Renal pelvis (tissue), 4 donors: Measurements from ENCODE around the gene CD79B. TPM values are rescaled to one million over a fixed set of nuclear protein-coding genes. Genes with fewer than 3 reads are reported as not detected.
"Not testable (repeated sequence)": the region's sequence is repeated elsewhere in the genome, so short reads cannot be mapped to it uniquely, and the experiment has no call there.

Source experiments
- DNase-seq: peaks from one replicate; pipeline ENCODE4 v3.0.0-alpha.2; 2013
- polyA plus RNA-seq, 3 donors: library from polyadenylated mRNA; unstranded; fragments of 120-200 nt; gene quantifications; one replicate each; pipeline ENCODE4 v1.2.1, GENCODE V29; 2013; ENCODE audit not compliant: insufficient read length in 3 of 3

The CD79B gene
- polyA plus RNA-seq, 3 donors, result 1.8 to 3.1 (median 2.3) TPM

GRCh38 chr17:63934183-63935112 lies 2.3 kb upstream of the CD79B start:
- no peak for DNase-seq

- DNase-seq, result no peak
Measured at GRCh38 chr17:63933598-63933997, 1.5 kb upstream of the CD79B start.

- DNase-seq, result no peak
Measured at GRCh38 chr17:63932721-63933120, 590 bp upstream of the CD79B start.

DNA sequence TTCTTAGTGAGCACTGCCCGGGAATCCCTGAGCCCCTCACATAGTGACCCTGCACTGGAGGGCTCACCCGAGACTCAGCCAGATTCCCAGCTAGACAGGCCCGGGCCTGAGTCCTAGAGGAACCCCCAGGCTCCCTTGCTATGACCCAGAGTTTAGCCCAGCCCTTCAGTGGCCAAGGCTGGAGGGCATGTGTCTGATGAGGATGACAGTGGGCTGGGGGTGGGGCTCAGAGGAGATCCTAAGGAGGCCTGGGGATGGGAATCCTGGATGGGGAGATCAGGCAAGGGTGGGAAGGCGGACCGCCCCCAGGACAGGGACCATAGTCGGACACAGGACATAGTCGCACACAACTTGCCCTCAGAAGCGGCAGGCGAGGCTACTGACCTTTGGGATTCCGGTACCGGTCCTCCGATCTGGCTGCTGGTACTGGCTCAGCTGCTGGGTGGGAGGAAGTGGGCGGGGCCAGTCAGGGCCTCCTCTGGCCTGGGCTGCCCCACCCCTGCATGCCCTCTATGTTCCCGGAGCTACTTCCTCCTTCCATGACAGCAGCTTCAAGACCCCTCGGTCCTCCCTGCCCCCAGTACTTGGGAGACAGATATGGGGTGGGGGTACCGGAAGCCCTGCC lies 1.1 kb downstream of the CD79B start:
- no peak for DNase-seq

DNA sequence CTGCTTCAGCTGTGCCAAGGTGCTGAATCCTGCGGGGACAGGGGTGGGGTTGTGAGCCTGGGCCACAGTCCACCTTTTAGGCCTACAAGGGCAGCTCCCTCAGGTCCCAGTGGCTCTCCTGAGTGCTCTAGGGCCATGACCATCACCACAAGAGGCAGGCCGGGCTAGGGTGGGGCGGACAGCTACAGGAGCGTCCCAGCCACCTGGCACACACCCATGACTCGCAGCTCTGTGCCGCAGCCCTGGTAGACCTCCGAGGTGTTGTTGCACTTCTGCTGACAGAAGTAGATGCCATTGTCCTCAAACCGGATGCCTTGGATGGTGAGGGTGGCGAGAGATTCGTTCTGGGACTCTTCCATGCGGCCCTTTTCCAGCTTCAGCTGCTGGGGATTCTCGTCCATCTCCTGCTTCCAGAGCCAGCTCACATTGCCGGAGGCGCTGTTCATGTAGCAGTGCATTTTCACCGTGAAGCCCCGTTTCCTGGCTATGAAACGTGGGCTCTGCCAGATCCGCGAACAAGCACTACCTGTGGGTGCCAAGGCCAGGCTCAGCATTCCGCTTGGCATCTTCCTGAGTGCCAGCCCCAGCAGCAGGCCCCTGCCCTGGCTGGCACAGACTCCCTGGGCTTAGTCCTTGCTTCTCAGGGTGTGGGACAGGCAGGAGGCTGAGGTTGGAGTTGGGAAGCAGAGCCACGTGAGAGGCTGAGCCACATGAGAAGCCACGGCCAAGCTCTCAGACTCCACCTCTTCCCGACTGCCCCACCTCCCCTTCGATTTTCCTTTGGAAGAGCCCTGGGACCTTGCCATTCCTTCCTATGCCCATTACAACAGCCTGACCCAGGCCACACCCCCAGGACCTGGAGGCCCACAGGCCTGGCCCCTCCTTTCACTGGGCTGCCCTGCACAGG lies 2.0 kb downstream of the CD79B start:
- DNase-seq, result no peak

GRCh38 chr17:63928966-63929695 lies 3.0 kb downstream of the CD79B start:
- DNase-seq, result no peak

GRCh38 chr17:63928172-63928666 lies 3.9 kb downstream of the CD79B start:
- no peak for DNase-seq

DNA sequence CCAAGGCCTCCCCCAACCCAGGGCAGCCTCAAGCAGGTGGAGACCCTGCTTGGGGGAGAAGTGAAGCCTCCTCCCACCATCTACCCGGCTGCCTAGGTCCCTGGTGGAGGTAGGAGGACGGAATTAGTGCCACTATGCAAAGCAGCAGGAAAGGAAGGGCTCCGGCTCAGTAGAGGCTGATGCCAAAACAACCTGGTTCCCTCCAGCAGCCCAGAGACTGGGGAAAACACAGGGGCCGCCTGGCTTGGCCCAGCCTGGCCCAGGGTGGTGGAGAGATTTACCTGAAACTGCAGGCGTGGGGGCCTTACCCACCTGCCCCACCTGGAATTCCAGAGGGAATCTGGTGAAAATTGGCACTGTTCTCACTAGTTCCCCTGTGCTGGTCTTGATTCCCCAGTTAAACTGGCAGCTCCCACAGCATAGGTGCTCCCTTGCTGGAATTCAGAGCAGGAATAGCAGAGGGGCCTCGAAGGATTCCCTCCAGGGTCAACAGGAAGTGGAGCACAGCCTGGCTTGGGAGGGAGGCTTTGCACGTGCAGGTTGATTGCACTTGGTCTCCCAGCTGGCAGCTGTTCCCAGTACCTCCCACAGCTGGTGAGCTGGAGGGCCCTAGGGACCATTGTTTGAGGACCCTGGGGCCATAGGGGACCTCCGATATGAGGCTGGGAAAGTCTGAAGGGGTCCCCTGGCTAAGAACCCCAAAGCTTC lies 4.5 kb downstream of the CD79B start:
- DNase-seq, result no peak

DNA sequence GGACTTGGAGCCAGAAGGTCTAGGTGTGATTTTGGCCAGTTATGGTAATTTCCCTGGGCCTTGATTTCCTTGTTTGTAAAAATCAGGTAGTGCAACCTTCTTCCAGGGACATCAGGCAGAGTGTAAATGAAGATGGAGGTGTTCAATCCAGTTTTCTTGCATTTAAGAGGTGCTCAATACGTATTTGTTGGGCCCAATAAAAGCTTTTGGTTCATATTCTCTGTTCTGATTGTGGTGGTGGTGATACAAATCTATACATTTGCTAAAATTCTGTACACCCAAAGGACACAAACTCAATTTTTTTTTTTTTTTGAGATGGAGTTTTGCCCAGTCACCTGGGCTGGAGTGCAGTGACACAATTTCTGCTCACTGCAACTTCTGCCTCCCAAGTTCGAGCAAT lies 6.0 kb downstream of the CD79B start:
- no peak for DNase-seq

DNA sequence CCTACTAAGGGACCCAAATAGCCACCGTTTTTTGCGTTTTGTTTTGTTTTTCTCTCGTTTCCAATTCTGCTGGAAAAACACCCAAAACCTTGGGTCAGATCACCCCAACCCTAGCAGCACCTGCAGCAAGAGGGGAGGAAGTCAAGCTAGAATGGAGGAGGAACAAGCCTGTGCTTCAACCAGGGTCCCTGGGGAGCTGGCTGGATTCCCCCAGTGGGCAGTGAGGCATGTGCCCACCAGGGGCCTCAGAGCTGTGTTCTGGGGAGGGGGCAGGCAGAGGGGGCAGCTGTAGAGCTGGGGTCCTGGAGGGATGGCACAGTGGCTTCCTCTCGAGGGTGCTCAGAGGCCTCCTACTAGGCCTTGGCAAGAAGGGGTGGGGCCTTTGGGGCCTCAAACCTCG lies 6.5 kb downstream of the CD79B start:
- DNase-seq, result no peak

DNA sequence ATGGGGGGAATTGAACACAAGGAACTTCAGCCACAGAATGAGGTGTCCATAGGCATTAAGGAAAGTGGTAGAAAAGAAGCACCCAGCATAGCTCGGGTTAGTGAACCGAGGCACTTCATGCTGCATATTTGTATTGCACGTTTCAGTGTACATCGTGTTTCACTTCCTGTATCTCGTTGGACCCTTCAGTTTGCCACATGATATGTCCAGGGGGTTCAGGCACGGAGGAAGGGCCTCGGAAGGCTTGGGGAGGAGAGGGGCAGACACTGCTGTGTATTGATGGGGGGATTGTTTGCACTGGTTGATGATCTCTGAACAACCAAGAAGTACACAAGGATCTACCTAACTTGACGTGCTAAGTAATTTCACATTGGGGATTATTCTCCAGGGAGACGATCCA lies 9.7 kb downstream of the CD79B start:
- DNase-seq, result not testable (repeated sequence)

DNA sequence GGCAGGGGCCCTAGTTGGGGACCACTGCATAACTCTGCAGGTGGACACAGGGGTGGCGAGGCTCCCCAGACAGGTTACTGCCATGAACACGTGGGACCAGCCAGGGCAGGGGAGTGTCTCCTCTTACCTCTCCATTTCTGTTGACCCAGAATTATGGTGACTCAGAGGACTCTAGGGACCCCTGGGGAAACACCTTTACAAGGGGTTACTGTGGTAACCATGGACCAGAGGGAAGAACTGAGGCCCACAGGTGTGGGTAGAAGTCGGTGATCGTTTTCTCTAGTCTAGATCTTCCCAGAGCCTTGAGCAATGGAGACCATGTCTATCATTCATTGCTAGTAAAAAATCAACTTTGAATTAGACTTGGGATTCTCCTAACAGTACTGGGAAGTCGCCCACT lies 11.4 kb downstream of the CD79B start:
- DNase-seq, result not testable (repeated sequence)

GRCh38 chr17:63920050-63920449 lies 12.1 kb downstream of the CD79B start:
- DNase-seq, result not testable (repeated sequence)

GRCh38 chr17:63919311-63919723 lies 12.8 kb downstream of the CD79B start:
- DNase-seq, result peak; percentile 41

- DNase-seq, result not testable (repeated sequence)
Measured at GRCh38 chr17:63918789-63919305, 13.3 kb downstream of the CD79B start, which contains the start of gene GH1. Gene GH1 (minus strand): TSS chr17:63918839. CDS start chr17:63918776, 63 bp downstream.

- DNase-seq, result no peak
Measured at GRCh38 chr17:63918305-63918704, 13.8 kb downstream of the CD79B start.

DNA sequence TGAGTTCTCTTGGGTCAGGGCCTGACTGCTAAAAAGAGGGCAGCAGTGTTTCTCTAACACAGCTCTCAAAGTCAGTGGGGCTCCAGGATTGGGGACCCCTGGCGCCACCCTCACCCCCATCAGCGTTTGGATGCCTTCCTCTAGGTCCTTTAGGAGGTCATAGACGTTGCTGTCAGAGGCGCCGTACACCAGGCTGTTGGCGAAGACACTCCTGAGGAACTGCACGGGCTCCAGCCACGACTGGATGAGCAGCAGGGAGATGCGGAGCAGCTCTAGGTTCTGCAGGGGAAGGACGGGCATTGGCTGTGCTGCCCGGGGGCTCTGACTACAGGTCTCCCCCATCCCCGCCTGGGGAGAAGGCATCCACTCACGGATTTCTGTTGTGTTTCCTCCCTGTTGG lies 14.5 kb downstream of the CD79B start:
- DNase-seq, result no peak

DNA sequence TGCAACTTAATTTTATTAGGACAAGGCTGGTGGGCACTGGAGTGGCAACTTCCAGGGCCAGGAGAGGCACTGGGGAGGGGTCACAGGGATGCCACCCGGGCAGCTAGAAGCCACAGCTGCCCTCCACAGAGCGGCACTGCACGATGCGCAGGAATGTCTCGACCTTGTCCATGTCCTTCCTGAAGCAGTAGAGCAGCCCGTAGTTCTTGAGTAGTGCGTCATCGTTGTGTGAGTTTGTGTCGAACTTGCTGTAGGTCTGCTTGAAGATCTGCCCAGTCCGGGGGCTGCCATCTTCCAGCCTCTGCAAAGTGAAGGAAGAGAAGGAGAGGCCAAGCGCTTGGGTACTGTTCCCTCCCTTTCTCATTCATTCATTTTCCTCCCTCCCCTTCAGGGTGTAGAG lies 14.9 kb downstream of the CD79B start:
- DNase-seq, result not testable (repeated sequence)

GRCh38 chr17:63916566-63917185 lies 15.5 kb downstream of the CD79B start:
- DNase-seq, result no peak

- not testable (repeated sequence) for DNase-seq
Measured at GRCh38 chr17:63915753-63916152, 16.4 kb downstream of the CD79B start.
